ENCODE results near the gene GALNT2.

The GALNT2 gene

DNA sequence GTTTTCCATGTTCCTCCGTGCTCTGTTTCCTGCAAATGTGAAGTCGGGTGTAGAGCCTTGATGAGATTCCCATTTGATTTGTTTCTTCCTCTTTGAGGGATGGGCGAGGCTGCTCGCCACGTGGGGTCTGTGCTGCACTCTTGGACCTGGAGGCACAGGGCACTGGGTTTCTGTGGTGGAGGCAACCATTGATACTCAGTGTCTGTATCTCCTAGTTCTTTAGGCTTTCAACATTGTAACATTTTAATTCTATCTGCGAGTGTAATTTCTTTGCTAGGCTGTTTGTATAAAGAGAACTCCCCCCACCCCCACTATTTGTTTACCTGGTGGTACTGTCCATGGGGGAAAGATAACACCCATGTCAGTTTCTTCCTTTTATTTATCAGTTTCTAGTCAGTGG is 52.3 kb downstream of the GALNT2 start:
- Histone ChIP-seq H3K27me3 (ENCODE audit: control insufficient read depth in 1 of 2, insufficient read depth in 2 of 2, low read length in 2 of 2) (no peaks in the 10 kb centered on the region), H3K4me3 (ENCODE audit: low read depth in 1 of 2, low read length in 2 of 2) (no peak overlapping the region), H3K36me3 (ENCODE audit: control insufficient read depth in 1 of 2, insufficient read depth in 2 of 2, low read length in 2 of 2) (peaks cover 0 to 3% of the 10 kb centered on the region in 2 donors), H3K27ac (ENCODE audit: low read depth, low read length) (no peak overlapping the region), H3K9ac (ENCODE audit: low read depth in 1 of 2, low read length in 2 of 2) (no peak overlapping the region), H3K9me3 (ENCODE audit: control insufficient read depth in 1 of 2, low read length in 2 of 2) (no peaks in the 10 kb centered on the region), H3K4me1 (ENCODE audit: control insufficient read depth in 1 of 2, insufficient read depth in 2 of 2, low read length in 2 of 2) (peaks cover 20 to 28% of the 10 kb centered on the region in 2 donors)

DNA sequence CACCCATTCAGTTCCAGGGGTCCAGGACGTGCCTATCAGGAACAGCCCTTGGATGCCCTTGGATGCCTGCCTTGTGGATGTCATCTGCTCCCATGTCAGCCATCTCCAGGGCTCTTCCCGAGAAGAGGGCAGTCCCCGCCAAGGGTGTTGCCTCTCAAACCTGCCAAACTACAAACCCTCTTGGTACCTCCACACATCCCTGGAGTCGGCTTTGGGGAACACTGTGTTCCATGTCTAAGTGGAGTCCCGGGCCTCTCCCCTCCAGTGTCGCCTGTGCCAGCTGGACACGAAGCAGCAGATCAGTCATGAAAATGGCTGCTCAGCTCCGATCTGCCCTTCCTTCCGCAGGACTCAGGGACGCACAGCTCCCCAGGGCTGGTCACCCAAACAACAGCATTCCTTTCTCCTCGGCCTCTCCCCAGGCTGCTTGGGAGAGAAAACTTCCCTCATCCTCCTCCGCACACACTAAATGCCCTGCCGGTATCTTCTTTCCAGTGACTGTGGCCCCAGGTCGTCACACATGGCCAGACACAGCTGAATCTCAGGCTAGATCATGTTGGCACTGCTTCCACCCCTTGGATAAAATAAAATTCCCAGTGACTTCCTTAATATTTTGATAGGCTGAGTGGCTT is 53.4 kb downstream of the GALNT2 start:
- no peak overlapping the region for H3K4me3 ChIP-seq (ENCODE audit: low read depth in 1 of 2, low read length in 2 of 2)
- no peaks in the 10 kb centered on the region for H3K9me3 ChIP-seq (ENCODE audit: control insufficient read depth in 1 of 2, low read length in 2 of 2)
- peaks cover 31% of the 10 kb centered on the region in 2 donors for H3K4me1 ChIP-seq (ENCODE audit: control insufficient read depth in 1 of 2, insufficient read depth in 2 of 2, low read length in 2 of 2)
- no peak overlapping the region for H3K9ac ChIP-seq (ENCODE audit: low read depth in 1 of 2, low read length in 2 of 2)
- no peaks in the 10 kb centered on the region for H3K27me3 ChIP-seq (ENCODE audit: control insufficient read depth in 1 of 2, insufficient read depth in 2 of 2, low read length in 2 of 2)
- H3K27ac ChIP-seq (ENCODE audit: low read depth, low read length), result no peak overlapping the region
- H3K36me3 ChIP-seq (ENCODE audit: control insufficient read depth in 1 of 2, insufficient read depth in 2 of 2, low read length in 2 of 2), result no peaks in the 10 kb centered on the region

DNA sequence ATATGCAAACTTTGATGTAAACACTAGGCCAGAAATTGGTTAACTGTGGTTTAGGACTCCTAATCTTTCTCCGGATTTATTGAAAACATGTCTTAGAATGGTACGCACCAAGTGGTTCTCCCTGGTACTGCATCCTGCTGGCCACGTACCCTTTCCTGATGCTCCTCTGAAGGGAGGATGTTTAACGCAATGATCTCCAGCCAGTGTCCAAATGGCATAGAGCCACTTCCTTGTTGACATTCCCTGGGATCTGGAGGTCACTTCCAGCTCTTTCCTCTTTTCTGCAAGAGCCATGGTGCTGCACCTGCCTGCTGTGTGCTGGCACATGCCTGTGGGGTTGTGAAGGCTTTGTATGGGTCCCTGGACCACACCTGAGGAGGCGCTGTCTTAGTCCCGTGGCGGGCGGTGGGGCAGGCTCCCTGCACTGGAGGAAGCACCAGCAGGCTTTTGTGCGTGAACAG is 53.9 kb downstream of the GALNT2 start:
- H3K9me3 ChIP-seq (ENCODE audit: control insufficient read depth in 1 of 2, low read length in 2 of 2), result no peaks in the 10 kb centered on the region
- no peaks in the 10 kb centered on the region for H3K36me3 ChIP-seq (ENCODE audit: control insufficient read depth in 1 of 2, insufficient read depth in 2 of 2, low read length in 2 of 2)
- no peak overlapping the region for H3K9ac ChIP-seq (ENCODE audit: low read depth in 1 of 2, low read length in 2 of 2)
- no peaks in the 10 kb centered on the region for H3K27me3 ChIP-seq (ENCODE audit: control insufficient read depth in 1 of 2, insufficient read depth in 2 of 2, low read length in 2 of 2)
- H3K27ac ChIP-seq (ENCODE audit: low read depth, low read length), result no peak overlapping the region
- H3K4me1 ChIP-seq (ENCODE audit: control insufficient read depth in 1 of 2, insufficient read depth in 2 of 2, low read length in 2 of 2), result peaks cover 34 to 36% of the 10 kb centered on the region in 2 donors
- H3K4me3 ChIP-seq (ENCODE audit: low read depth in 1 of 2, low read length in 2 of 2), result no peak overlapping the region

DNA sequence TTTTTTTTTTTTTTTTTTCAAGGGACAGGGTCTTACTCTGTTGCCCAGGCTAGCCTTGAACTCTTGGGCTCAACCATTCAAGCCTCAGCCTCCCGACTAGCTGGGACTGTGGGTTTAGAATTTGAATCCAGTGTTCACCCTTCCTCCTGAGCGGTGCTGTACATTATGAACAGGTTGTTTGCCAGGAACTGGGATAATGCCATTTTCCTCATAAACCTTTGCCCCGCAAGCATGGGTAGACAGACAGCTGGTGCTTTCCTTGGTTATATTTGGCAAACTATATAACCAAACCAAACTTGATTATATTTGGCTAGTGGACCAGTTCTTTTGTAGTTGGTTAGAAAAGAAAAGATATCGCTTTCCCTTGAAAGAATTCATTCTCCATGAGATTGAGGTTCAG is 54.9 kb downstream of the GALNT2 start:
- Histone ChIP-seq H3K4me1 (ENCODE audit: control insufficient read depth in 1 of 2, insufficient read depth in 2 of 2, low read length in 2 of 2) (peaks cover 33 to 41% of the 10 kb centered on the region in 2 donors), H3K9me3 (ENCODE audit: control insufficient read depth in 1 of 2, low read length in 2 of 2) (no peaks in the 10 kb centered on the region), H3K9ac (ENCODE audit: low read depth in 1 of 2, low read length in 2 of 2) (no peak overlapping the region), H3K27me3 (ENCODE audit: control insufficient read depth in 1 of 2, insufficient read depth in 2 of 2, low read length in 2 of 2) (no peaks in the 10 kb centered on the region), H3K27ac (ENCODE audit: low read depth, low read length) (no peak overlapping the region), H3K4me3 (ENCODE audit: low read depth in 1 of 2, low read length in 2 of 2) (no peak overlapping the region), H3K36me3 (ENCODE audit: control insufficient read depth in 1 of 2, insufficient read depth in 2 of 2, low read length in 2 of 2) (no peaks in the 10 kb centered on the region)

DNA sequence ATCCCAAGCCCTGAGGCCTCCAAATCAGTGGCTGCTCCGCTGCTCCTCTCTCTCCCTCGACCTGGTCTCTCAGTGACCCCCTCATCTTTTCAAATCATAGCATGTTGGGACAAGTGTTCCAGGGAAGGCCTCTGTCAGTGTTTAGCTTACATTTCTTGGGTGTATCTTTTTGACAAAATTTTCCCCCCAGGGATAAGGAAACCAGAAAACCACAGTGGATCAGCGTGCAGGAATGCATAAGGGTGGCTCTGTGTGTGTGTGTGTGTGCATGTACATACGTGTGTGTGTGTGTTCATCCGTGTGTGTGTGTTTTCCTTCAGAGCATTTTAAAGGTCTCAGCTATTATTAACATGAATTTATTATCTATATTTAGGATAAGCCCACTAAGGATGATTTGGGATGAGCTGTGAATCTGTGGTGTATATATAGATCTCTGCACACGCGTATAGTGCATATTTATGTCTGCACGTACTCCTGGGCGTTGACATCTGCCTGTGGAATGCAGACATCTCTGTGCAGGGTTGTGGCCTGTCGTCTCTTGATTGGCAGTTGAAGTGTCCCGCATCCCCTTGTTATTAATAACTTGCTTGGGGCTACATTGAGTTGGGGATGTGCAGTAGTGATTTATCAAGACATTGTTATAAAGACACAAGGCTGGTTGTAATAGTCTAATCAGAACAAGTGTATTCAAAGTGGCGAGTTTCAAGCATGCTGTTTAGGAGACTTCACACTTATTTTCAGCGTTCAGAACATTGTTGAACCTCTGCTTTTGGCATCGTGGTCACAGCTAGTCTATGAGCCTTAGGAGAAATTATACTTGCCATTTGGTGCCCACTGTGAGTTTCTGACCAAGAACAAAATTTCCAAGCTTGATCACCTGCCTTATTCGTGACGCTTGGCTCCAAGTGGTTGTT is 55.6 kb downstream of the GALNT2 start:
- Histone ChIP-seq H3K27me3 (ENCODE audit: control insufficient read depth in 1 of 2, insufficient read depth in 2 of 2, low read length in 2 of 2) (no peaks in the 10 kb centered on the region), H3K36me3 (ENCODE audit: control insufficient read depth in 1 of 2, insufficient read depth in 2 of 2, low read length in 2 of 2) (no peaks in the 10 kb centered on the region), H3K4me3 (ENCODE audit: low read depth in 1 of 2, low read length in 2 of 2) (no peak overlapping the region), H3K9ac (ENCODE audit: low read depth in 1 of 2, low read length in 2 of 2) (no peak overlapping the region), H3K4me1 (ENCODE audit: control insufficient read depth in 1 of 2, insufficient read depth in 2 of 2, low read length in 2 of 2) (peaks cover 34 to 41% of the 10 kb centered on the region in 2 donors), H3K27ac (ENCODE audit: low read depth, low read length) (no peak overlapping the region), H3K9me3 (ENCODE audit: control insufficient read depth in 1 of 2, low read length in 2 of 2) (no peaks in the 10 kb centered on the region)

DNA sequence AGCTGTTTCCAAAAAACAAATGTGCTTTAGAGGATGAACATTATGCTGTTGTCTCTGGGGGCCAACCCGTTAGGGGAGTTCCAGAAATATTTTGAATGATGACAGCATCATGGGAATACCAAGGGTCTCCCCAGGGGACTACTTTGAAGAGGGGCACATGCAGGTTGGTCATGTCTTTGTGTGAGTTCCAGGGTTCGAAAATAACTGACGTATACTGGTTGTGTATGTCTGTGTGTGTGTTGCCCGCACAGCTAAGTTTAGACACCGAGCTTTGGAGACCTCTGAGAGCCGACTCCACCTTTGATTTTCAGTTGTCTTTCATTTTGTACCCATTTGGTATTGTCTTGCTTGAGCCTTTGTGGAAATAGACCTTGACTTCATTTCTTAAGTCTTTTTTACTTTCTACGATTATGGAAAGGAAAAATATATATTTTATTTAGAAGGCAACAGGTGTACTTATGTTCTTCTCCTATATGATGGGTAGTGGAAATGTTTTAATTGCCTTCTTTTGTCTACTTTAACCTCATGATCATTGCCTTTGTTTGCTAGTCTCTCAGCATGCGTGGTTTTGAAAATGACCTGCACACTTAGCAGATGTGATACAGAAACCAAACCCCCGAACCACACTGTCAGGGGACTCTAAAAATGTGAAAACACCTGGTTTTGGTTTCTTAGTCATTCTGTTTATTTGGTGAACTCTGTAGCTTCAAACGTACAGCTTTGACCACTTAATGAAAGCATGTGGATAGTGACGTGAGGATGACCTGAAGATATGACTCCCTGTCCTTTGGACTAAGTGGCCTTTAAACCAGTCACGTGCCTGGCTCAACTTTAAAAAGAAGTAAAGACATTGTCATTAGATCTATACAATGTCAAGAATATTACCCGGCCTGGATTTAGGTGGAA is 56.5 kb downstream of the GALNT2 start:
- H3K4me1 ChIP-seq (ENCODE audit: control insufficient read depth in 1 of 2, insufficient read depth in 2 of 2, low read length in 2 of 2), result peaks cover 34 to 41% of the 10 kb centered on the region in 2 donors
- H3K9ac ChIP-seq (ENCODE audit: low read depth in 1 of 2, low read length in 2 of 2), result no peak overlapping the region
- H3K36me3 ChIP-seq (ENCODE audit: control insufficient read depth in 1 of 2, insufficient read depth in 2 of 2, low read length in 2 of 2), result no peaks in the 10 kb centered on the region
- H3K27me3 ChIP-seq (ENCODE audit: control insufficient read depth in 1 of 2, insufficient read depth in 2 of 2, low read length in 2 of 2), result no peaks in the 10 kb centered on the region
- no peak overlapping the region for H3K4me3 ChIP-seq (ENCODE audit: low read depth in 1 of 2, low read length in 2 of 2)
- H3K27ac ChIP-seq (ENCODE audit: low read depth, low read length), result peak overlapping the region; percentile 18
- no peaks in the 10 kb centered on the region for H3K9me3 ChIP-seq (ENCODE audit: control insufficient read depth in 1 of 2, low read length in 2 of 2)

DNA sequence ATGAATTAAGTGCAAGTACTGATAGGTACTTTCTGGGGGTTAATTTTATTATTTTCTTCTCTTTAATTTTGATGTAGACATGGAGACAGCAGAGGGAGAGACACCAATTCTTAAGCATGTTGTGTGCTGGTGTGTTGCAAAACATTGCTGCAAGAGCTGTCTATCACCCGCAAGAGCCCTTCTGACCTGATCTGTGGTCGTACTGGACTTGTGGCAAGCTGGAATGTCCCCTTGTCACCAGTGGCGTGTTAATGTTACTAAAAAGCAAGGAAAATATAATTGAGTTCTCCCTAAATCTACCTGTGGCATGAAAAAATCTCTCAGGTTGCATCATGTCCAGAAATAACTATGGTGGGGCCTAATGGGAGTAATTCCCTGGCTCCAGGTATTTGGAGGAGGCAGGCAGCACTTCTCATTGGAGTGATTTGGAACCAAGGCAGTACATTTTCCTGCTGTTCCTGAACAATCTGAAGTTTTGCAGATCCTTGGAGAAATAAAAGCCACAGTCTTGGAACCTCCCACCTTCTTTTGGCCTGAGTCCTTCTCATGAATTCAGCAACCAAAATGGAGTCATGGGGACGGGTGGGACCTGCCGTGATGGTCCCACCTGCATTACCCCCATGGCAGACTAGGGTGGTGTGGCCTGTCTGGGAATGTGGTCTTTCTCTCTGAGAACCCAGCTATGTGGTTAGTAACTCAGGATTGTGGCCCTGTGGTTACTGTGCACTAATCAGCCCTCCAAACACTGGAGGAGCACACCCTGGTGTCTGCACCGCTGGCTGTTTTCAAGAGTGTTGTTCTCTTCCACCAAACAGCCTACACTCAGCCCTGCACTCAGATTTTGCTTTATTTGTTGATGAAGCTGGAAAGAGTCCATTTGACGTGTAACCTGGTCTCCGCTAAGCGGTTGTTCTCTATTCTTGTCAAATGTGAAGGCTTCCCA is 57.4 kb downstream of the GALNT2 start:
- H3K27me3 ChIP-seq (ENCODE audit: control insufficient read depth in 1 of 2, insufficient read depth in 2 of 2, low read length in 2 of 2), result no peaks in the 10 kb centered on the region
- H3K27ac ChIP-seq (ENCODE audit: low read depth, low read length), result peak overlapping the region; percentile 18
- peaks cover 31 to 37% of the 10 kb centered on the region in 2 donors for H3K4me1 ChIP-seq (ENCODE audit: control insufficient read depth in 1 of 2, insufficient read depth in 2 of 2, low read length in 2 of 2)
- H3K36me3 ChIP-seq (ENCODE audit: control insufficient read depth in 1 of 2, insufficient read depth in 2 of 2, low read length in 2 of 2), result no peaks in the 10 kb centered on the region
- H3K9ac ChIP-seq (ENCODE audit: low read depth in 1 of 2, low read length in 2 of 2), result no peak overlapping the region
- H3K4me3 ChIP-seq (ENCODE audit: low read depth in 1 of 2, low read length in 2 of 2), result no peak overlapping the region
- no peaks in the 10 kb centered on the region for H3K9me3 ChIP-seq (ENCODE audit: control insufficient read depth in 1 of 2, low read length in 2 of 2)

DNA sequence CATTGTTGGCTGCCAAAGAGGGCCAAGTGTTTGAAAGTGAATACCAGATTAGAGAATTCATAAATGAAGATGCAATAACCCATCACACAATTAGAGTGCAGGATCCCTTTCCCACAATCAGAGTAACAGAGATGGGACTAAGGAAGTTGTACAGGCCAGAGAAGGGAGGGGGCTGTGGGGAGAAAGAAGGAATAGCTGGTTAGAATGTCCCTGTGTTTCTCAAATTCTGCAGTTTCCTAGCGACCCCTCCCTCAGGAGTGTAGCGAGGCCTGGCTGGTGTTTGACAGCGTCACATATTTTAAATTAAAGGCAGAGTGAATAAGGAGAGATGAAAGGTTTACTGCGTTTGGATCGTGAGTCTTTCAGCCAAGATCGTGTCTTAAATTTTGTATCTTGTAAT is 58.1 kb downstream of the GALNT2 start:
- H3K9me3 ChIP-seq (ENCODE audit: control insufficient read depth in 1 of 2, low read length in 2 of 2), result no peaks in the 10 kb centered on the region
- no peak overlapping the region for H3K4me3 ChIP-seq (ENCODE audit: low read depth in 1 of 2, low read length in 2 of 2)
- H3K9ac ChIP-seq (ENCODE audit: low read depth in 1 of 2, low read length in 2 of 2), result no peak overlapping the region
- H3K4me1 ChIP-seq (ENCODE audit: control insufficient read depth in 1 of 2, insufficient read depth in 2 of 2, low read length in 2 of 2), result peaks cover 28 to 36% of the 10 kb centered on the region in 2 donors
- H3K36me3 ChIP-seq (ENCODE audit: control insufficient read depth in 1 of 2, insufficient read depth in 2 of 2, low read length in 2 of 2), result no peaks in the 10 kb centered on the region
- H3K27ac ChIP-seq (ENCODE audit: low read depth, low read length), result no peak overlapping the region
- H3K27me3 ChIP-seq (ENCODE audit: control insufficient read depth in 1 of 2, insufficient read depth in 2 of 2, low read length in 2 of 2), result no peaks in the 10 kb centered on the region
